SH-SY5Y (cell line): ENCODE results near the gene PTGR1.

ENCODE experiments used
- GATA2 ChIP-seq: IDR thresholded peaks from 2 replicates; pipeline ENCODE4 v1.6.1; 2011; ENCODE audit warnings: mild to moderate bottlenecking, low read depth, low read length
- GATA3 ChIP-seq: IDR thresholded peaks from 2 replicates; pipeline ENCODE4 v1.6.1; 2011; ENCODE audit warnings: low read depth, mild to moderate bottlenecking, low read length, moderate library complexity

The PTGR1 gene

DNA sequence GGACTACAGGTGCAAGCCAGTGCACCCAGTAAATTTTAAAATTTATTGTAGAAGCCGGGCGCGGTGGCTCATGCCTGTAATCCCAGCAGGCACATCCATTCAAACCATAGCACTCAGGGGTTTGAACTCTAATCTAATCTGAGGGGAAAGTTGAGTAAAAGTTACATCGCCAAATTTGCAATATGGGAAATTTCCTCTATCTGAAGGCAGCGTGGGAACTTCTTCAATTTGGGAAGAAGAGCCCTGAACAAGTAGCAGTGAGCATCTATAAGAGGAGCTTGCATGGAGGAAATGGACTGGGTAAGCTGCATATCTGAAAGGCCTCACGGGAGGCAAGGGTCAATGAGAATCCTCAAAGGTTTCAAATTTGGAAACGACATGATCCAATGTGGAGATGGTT lies 29.0 kb upstream of the PTGR1 start:
- TF ChIP-seq GATA3: no peak
- TF ChIP-seq GATA2: no peak

DNA sequence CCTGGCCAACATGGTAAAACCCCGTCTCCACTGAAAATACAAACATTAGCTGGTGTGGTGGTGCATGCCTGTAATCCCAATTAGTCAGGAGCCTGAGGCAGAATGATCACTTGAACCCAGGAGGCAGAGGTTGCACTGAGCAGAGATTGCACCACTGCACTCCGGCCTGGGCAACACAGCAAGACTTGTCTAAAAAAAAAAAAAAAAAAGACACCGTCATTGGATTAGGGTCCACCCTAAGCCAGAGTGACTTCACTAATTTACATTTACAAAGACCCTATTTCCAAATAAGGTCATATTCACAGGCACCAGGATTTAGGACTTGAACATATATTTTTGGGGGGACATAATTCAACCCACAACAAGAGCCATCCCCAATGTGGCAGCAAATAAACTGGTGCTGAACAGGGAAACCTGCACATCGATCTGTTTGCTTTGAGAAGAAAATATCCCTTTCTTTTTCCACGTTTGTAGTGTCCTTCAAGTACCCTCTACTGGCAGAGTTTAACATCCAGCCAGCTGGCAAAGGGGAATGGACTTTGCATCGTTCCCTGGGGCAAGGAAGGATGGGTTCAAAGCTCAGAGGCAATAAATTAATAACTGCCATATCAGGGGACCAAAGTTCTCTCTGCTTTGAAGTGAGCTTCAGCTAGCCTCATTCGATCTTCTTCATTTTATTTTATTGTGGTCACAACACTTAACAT lies 28.0 kb upstream of the PTGR1 start:
- no peak for TF ChIP-seq GATA2
- TF ChIP-seq GATA3: no peak

GRCh38 chr9:111622626-111623025 lies 23.2 kb upstream of the PTGR1 start:
- TF ChIP-seq GATA3 (no peak), GATA2 (no peak)

DNA sequence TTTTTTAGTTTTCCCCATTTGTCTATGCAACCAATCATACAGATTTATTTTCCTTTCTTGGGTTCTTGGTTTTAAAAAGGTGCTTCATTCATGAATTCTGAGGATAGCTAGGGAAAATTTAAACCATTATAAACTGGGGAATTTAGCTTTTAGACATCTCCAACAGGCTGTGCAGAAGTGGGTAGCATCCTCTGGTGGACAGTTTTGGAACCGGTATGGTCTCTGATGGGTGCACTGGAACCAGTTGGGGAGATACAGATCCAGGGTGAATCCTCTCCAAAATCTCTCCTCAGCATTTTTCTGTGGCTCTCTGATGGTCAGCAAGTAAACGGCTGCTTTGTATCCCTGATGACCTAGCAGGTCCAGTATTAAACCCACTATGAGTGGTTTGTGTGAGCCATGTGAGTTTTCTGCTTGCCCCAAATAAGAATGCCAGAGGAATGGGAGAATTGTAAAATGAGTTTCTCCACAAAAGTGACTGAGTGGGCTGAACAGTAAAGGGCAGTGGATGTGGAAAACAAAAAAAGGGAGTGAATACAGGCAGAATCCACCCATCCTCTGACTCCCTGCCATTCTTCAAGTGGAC lies 22.5 kb upstream of the PTGR1 start:
- TF ChIP-seq GATA2 (no peak), GATA3 (no peak)

GRCh38 chr9:111615928-111616327 lies 16.5 kb upstream of the PTGR1 start:
- no peak for TF ChIP-seq GATA2
- TF ChIP-seq GATA3: no peak

DNA sequence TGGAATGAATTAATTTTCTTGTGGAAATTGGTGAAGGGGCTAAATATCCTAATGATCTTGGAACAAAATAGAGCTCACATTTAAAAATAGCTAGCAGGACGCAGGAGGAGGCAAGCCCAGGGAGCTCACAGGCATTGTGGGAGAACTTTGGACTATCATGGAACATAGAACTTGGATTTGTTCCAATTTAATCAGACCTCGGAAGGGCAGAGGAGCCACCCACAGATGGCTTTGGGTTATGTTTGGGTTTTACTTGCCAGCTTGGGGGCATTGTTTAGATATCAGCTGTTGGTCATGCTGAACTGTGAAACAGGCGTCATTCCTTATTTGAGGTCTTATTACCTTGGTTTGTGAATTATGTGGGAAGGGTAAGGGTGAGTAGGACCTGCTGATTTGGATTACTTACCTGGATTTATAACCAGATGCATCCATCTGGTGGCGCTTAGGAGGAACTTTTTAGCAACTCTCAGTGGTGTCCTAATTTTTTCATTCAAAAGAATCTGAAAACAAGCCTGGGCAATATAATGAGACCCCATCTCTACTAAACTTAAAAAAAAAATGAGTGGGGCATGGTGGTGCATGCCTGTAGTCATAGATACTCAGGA lies 14.1 kb upstream of the PTGR1 start:
- TF ChIP-seq GATA2: no peak
- TF ChIP-seq GATA3: no peak

DNA sequence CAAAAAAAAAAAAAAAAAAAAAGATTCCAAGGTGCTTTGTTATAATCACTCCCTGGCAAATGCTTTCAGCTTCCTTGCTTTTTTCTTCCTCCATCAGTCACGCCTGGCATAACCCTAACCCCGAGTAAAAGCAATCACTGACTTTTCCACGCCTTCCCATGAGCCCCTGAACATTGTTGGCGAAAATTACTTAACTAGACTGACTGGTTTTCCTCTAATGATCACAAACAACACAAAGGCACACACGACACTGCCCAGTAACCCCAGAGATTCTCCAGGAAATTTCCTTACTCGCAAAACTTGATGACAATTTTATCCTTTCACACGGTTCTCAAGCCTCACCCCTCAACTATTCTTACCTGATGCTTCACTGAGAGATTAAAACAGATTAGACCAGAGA lies 11.4 kb upstream of the PTGR1 start:
- TF ChIP-seq GATA2 (no peak), GATA3 (no peak)

GRCh38 chr9:111610149-111610548 lies 10.7 kb upstream of the PTGR1 start:
- TF ChIP-seq GATA2: no peak
- no peak for TF ChIP-seq GATA3

DNA sequence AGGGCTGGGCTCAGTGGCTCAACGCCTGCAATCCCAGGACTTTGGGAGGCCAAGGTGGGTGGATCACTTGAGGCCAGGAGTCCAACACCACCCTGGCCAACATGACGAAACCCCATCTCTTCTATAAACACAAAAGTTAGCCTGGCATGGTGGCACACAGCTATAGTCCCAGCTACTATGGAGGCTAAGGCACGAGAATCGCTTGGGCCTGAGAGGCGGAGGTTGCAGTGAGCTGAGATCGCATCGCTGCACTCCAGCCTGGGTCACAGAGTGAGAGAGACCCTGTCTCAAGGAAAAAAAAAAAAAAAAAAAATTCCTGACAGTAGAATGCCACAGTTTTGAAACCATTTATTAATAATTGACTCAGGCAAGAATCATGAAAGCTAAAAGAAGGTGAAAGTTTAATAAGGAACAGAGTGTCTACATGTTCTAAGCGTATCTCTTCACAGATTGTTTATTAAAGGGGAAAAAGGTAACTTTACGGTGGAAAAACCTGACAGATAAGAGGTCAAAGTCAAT lies 5.7 kb upstream of the PTGR1 start:
- TF ChIP-seq GATA2 (no peak), GATA3 (no peak)

DNA sequence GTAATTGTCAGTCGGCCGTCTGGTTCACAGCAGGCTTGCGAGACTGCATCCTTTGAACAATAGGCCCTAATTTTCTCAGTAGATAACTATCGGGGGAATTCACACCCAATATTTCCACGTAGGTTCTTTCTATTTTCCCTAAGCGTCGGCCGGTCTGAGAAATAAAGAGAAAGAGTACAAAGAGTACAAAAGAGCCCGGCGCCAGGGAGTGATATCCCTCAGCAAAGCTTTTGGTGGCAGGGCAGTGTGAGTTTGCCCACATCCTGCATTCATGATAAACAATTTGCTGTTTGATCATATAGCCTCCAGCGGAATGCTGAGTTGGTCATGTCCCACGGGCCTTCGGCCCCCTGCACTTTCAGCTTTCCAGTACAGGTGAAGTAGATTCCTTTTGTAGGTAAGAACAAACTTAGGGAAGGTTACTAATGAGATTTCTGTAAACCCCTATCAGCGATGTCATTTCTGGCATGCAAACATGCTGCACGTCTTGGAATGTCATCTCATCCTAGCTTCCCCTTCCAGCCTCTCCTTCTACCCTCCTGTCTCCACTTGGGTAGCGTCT lies 4.7 kb upstream of the PTGR1 start:
- TF ChIP-seq GATA2: no peak
- no peak for TF ChIP-seq GATA3

- TF ChIP-seq GATA2 (no peak), GATA3 (no peak)
These were observed 3.6 kb upstream of the PTGR1 start for GRCh38 chr9:111603041-111603440.

GRCh38 chr9:111601237-111602018 lies 2.0 kb upstream of the PTGR1 start:
- no peak for TF ChIP-seq GATA2
- no peak for TF ChIP-seq GATA3

DNA sequence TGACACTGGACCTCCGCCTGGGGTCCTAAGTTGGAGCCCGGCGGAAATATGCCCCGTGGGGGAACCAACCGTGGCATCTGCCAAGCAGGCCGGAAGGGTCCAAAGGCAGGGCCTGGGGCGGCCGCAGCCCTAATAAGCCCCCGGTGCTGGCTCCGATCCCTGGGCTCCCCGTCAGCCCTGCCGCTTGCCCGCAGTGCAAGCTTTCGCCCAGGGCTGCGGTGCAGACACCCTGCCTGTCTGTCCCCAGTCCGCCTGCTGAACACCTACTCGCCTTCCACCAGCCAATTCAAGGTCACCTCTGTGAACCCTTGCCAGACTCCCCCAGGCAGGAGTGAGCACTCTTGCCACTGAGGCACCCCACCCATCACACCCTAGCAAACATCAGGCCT lies 502 bp upstream of the PTGR1 start:
- TF ChIP-seq GATA3 (no peak), GATA2 (no peak)

DNA sequence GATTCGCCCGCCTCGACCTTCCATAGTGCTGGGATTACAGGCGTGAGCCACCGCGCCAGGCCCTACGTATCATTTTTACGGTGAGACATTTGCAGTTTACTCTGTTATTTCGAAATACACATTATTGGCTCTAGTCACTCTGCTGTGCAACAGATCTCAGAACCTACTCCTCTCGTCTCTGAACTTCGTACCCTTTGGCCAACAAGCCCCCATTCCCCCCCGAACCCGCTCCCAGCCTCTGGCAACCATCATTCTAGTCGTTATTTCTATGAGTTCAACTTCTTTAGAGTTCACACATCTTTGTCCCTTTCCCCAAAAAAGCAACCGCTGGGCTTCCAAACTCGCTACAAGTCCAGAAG lies 735 bp downstream of the PTGR1 start:
- TF ChIP-seq GATA2 (no peak), GATA3 (no peak)
